ENCODE results near the gene DSC2. TPM values are rescaled to one million over a fixed set of nuclear protein-coding genes. Genes with fewer than 3 reads are reported as not detected.

Gene DSC2
- total and polyA plus RNA-seq, 2 donors (not counting 1 experiment from before 2014, with no cell fraction given), result 0.01 TPM; not detected in 1

- TF ChIP-seq EZH2 (IDR thresholded peaks at IDR 0.05; ENCODE audit: borderline replicate concordance, insufficient read depth, low read depth, low read length, poor library complexity, severe bottlenecking) (no peak), CTCF (IDR thresholded peaks at IDR 0.05) (no peak)
- Histone ChIP-seq H3K4me1 (ENCODE audit: control insufficient read depth in 2 of 2, insufficient read depth in 2 of 2, low read length in 2 of 2) (no peaks in the 10 kb centered on the region), H3K27ac (ENCODE audit: low read length in 2 of 2) (no peak overlapping the region), H3K27me3 (replicated peaks in 1 of 4; ENCODE audit: control extremely low read depth in 1 of 4, control insufficient read depth in 3 of 4, insufficient read depth in 4 of 4, low read length in 3 of 4) (peaks cover 0 to 5% (median 0%) of the 10 kb centered on the region in 4 experiments), H3K36me3 (replicated peaks in 1 of 2; ENCODE audit: control extremely low read depth in 1 of 2, control insufficient read depth in 1 of 2, extremely low read depth in 1 of 2, insufficient read depth in 2 of 2, low read length in 1 of 2) (no peaks in the 10 kb centered on the region), H3K9ac (ENCODE audit: low read length) (no peak overlapping the region), H3K79me2 (ENCODE audit: control insufficient read depth, insufficient read depth, low read length) (no peaks in the 10 kb centered on the region), H3K9me3 (ENCODE audit: control extremely low read depth in 1 of 3, control insufficient read depth in 2 of 3, insufficient read depth in 1 of 3, low read length in 2 of 3) (peaks cover 0 to 4% (median 0%) of the 10 kb centered on the region in 3 donors), H3K4me2 (replicated peaks; ENCODE audit: low read depth, low read length, poor library complexity, severe bottlenecking) (no peak overlapping the region), H3K4me3 (ENCODE audit: control extremely low read depth in 1 of 5, extremely low read depth in 1 of 5, insufficient read depth in 1 of 5, low read depth in 2 of 5, low read length in 4 of 5) (no peak overlapping the region), H4K20me1 (ENCODE audit: control insufficient read depth, insufficient read depth, low read length, poor library complexity, severe bottlenecking) (no peaks in the 10 kb centered on the region), H2AFZ (ENCODE audit: insufficient read depth, low read depth, low read length, poor library complexity, severe bottlenecking) (no peak overlapping the region)
- Mint-ChIP-seq H3K4me1 (no peaks in the 10 kb centered on the region), H3K27ac (no peak overlapping the region), H3K9me3 (ENCODE audit: insufficient read depth) (no peaks in the 10 kb centered on the region), H3K4me3 (no peak overlapping the region), H3K27me3 (peaks cover 6% of the 10 kb centered on the region)
- ATAC-seq (ENCODE audit: low read depth) (no peak), DNase-seq (no peak)
- ChIA-PET POLR2A (no interaction called here), CTCF (no interaction called here)
- intact Hi-C loops (cut with micrococcal nuclease), result no loop called here
- WGBS (ENCODE audit: insufficient coverage), result no CpG with 5 or more reads among the region's 4 CpGs
Measured at GRCh38 chr18:31034541-31034940, 67.7 kb downstream of the DSC2 start.

GRCh38 chr18:31030574-31031278 lies 71.5 kb downstream of the DSC2 start:
- no peaks in the 10 kb centered on the region for H3K27me3 Mint-ChIP-seq

More at GRCh38 chr18:31030574-31031278, 71.5 kb downstream of the DSC2 start:
- Histone ChIP-seq H3K27ac (ENCODE audit: low read length in 2 of 2) (no peak overlapping the region), H3K27me3 (replicated peaks in 1 of 4; ENCODE audit: control extremely low read depth in 1 of 4, control insufficient read depth in 3 of 4, insufficient read depth in 4 of 4, low read length in 3 of 4) (no peaks in the 10 kb centered on the region), H3K4me3 (ENCODE audit: control extremely low read depth in 1 of 5, extremely low read depth in 1 of 5, insufficient read depth in 1 of 5, low read depth in 2 of 5, low read length in 4 of 5) (no peak overlapping the region), H2AFZ (ENCODE audit: insufficient read depth, low read depth, low read length, poor library complexity, severe bottlenecking) (no peak overlapping the region), H3K79me2 (ENCODE audit: control insufficient read depth, insufficient read depth, low read length) (no peaks in the 10 kb centered on the region), H3K9ac (ENCODE audit: low read length) (no peak overlapping the region), H3K4me2 (replicated peaks; ENCODE audit: low read depth, low read length, poor library complexity, severe bottlenecking) (no peak overlapping the region), H3K4me1 (ENCODE audit: control insufficient read depth in 2 of 2, insufficient read depth in 2 of 2, low read length in 2 of 2) (no peaks in the 10 kb centered on the region), H3K9me3 (ENCODE audit: control extremely low read depth in 1 of 3, control insufficient read depth in 2 of 3, insufficient read depth in 1 of 3, low read length in 2 of 3) (peaks cover 0 to 4% (median 0%) of the 10 kb centered on the region in 3 donors), H4K20me1 (ENCODE audit: control insufficient read depth, insufficient read depth, low read length, poor library complexity, severe bottlenecking) (no peaks in the 10 kb centered on the region), H3K36me3 (replicated peaks in 1 of 2; ENCODE audit: control extremely low read depth in 1 of 2, control insufficient read depth in 1 of 2, extremely low read depth in 1 of 2, insufficient read depth in 2 of 2, low read length in 1 of 2) (no peaks in the 10 kb centered on the region)
- Mint-ChIP-seq H3K4me3 (no peak overlapping the region), H3K27ac (no peak overlapping the region), H3K9me3 (ENCODE audit: insufficient read depth) (no peaks in the 10 kb centered on the region), H3K4me1 (no peaks in the 10 kb centered on the region)
- DNase-seq (no peak), ATAC-seq (ENCODE audit: low read depth) (no peak)
- intact Hi-C loops (cut with micrococcal nuclease), result no loop called here
- ChIA-PET CTCF (no interaction called here), POLR2A (no interaction called here)
- TF ChIP-seq EZH2 (IDR thresholded peaks at IDR 0.05; ENCODE audit: borderline replicate concordance, insufficient read depth, low read depth, low read length, poor library complexity, severe bottlenecking), result no peak
- no peak for TF ChIP-seq CTCF (IDR thresholded peaks at IDR 0.05)
- WGBS (ENCODE audit: insufficient coverage), result 100% methylated on average over 1 of the region's 4 CpGs
